CD14-positive monocyte (primary cell): ENCODE data around the gene TOR1AIP2. TPM values are rescaled to one million over a fixed set of nuclear protein-coding genes. Genes with fewer than 3 reads are reported as not detected.

Experiments
- DNase-seq, 3 donors: peaks; one replicate each; pipeline ENCODE4 v3.0.0-alpha.2; 2011 to 2022
- H2AFZ ChIP-seq: 2 replicates; pipeline ENCODE4 v1.6.0; 2012; ENCODE audit warnings: mild to moderate bottlenecking, low read depth, low read length, inconsistent platforms; ENCODE audit not compliant: insufficient read depth, poor library complexity, severe bottlenecking
- H3K27ac ChIP-seq, 2 donors: 1 replicate in 1 of 2; 2 replicates in 1 of 2; pipeline ENCODE4 v1.5.1; 2012 to 2013; ENCODE audit warnings: low read length in 2 of 2, control low read depth in 1 of 2, inconsistent platforms in 1 of 2, low read depth in 1 of 2, mild to moderate bottlenecking in 1 of 2
- H3K27me3 ChIP-seq, 2 donors: one replicate each; pipeline versions ENCODE4 v1.6.0 to v1.6.1; 2011 to 2013; ENCODE audit warnings: low read length in 2 of 2; ENCODE audit not compliant: control insufficient read depth in 2 of 2, insufficient read depth in 2 of 2
- H3K36me3 ChIP-seq, 2 donors: replicated peaks in 1 of 2; 1 replicate in 1 of 2; 2 replicates in 1 of 2; pipeline versions ENCODE4 v1.5.1 to v1.6.1; 2012 to 2013; ENCODE audit warnings: low read length in 2 of 2, control low read depth in 1 of 2, inconsistent platforms in 1 of 2, mild to moderate bottlenecking in 1 of 2; ENCODE audit not compliant: insufficient read depth in 2 of 2, control insufficient read depth in 1 of 2
- H3K4me1 ChIP-seq, 2 donors: 1 replicate in 1 of 2; 2 replicates in 1 of 2; pipeline versions ENCODE4 v1.5.1 to v1.6.1; 2012 to 2013; ENCODE audit warnings: low read length in 2 of 2, control low read depth in 1 of 2, inconsistent platforms in 1 of 2, mild to moderate bottlenecking in 1 of 2, moderate library complexity in 1 of 2; ENCODE audit not compliant: insufficient read depth in 2 of 2, control insufficient read depth in 1 of 2
- H3K4me2 ChIP-seq: replicated peaks from 2 replicates; pipeline ENCODE3; 2012; ENCODE audit warnings: low read length, moderate library complexity, mild to moderate bottlenecking; ENCODE audit not compliant: poor library complexity, severe bottlenecking; ENCODE audit errors: extremely low read depth
- H3K4me3 ChIP-seq, 3 experiments: fragments of 200-600 bp in 1 of 3; sonication (generic) in 1 of 3; replicated peaks in 1 of 3; 1 replicate in 2 of 3; 2 replicates in 1 of 3; pipeline ENCODE4 v1.5.1; 2011 to 2013; ENCODE audit warnings: low read length in 3 of 3, mild to moderate bottlenecking in 3 of 3, control low read depth in 2 of 3, low read depth in 2 of 3, inconsistent platforms in 1 of 3, moderate library complexity in 1 of 3
- H3K79me2 ChIP-seq: 2 replicates; pipeline ENCODE4 v1.6.0; 2012; ENCODE audit warnings: mild to moderate bottlenecking, control low read depth, inconsistent platforms, low read length, moderate library complexity; ENCODE audit not compliant: insufficient read depth
- H3K9ac ChIP-seq: 2 replicates; pipeline ENCODE4 v1.6.0; 2017; ENCODE audit warnings: low read length, mild to moderate bottlenecking; ENCODE audit not compliant: insufficient read depth, poor library complexity, severe bottlenecking
- H3K9me3 ChIP-seq, 2 donors: replicated peaks in 1 of 2; 1 replicate in 1 of 2; 2 replicates in 1 of 2; pipeline versions ENCODE4 v1.5.1 to v1.6.1; 2012 to 2013; ENCODE audit warnings: low read length in 2 of 2, control low read depth in 1 of 2; ENCODE audit not compliant: control insufficient read depth in 1 of 2, insufficient read depth in 1 of 2
- H4K20me1 ChIP-seq: 2 replicates; pipeline ENCODE4 v1.6.0; 2012; ENCODE audit warnings: mild to moderate bottlenecking, low read length, control low read depth, moderate library complexity; ENCODE audit not compliant: insufficient read depth
- H3K27ac Mint-ChIP-seq, 7 donors: one replicate each; pipeline ENCODE4 v1.8.0; 2020; ENCODE audit warnings: mild to moderate bottlenecking in 7 of 7, mixed read lengths in 7 of 7, moderate library complexity in 6 of 7, inconsistent platforms in 2 of 7
- H3K27me3 Mint-ChIP-seq, 3 donors: one replicate each; pipeline ENCODE4 v1.8.0; 2021 to 2022; ENCODE audit warnings: low read depth in 3 of 3, mild to moderate bottlenecking in 3 of 3, mixed read lengths in 3 of 3, moderate library complexity in 3 of 3, inconsistent platforms in 1 of 3
- H3K36me3 Mint-ChIP-seq, 2 donors: one replicate each; pipeline ENCODE4 v1.8.0; 2020; ENCODE audit warnings: mixed read lengths in 2 of 2, inconsistent platforms in 1 of 2, mild to moderate bottlenecking in 1 of 2
- H3K4me1 Mint-ChIP-seq: one replicate; pipeline ENCODE4 v1.8.0; 2020; ENCODE audit warnings: mild to moderate bottlenecking, mixed read lengths
- H3K4me3 Mint-ChIP-seq, 2 donors: one replicate each; pipeline ENCODE4 v1.8.0; 2020; ENCODE audit warnings: mild to moderate bottlenecking in 2 of 2, mixed read lengths in 2 of 2, moderate library complexity in 1 of 2
- H3K9me3 Mint-ChIP-seq, 7 donors: one replicate each; pipeline ENCODE4 v1.8.0; 2020 to 2022; ENCODE audit warnings: mixed read lengths in 7 of 7, mild to moderate bottlenecking in 6 of 7, moderate library complexity in 6 of 7, inconsistent platforms in 2 of 7
- WGBS: methylation state at CpG from one replicate; pipeline ENCODE4 v1.1.5; 2013; ENCODE audit warnings: missing lambda C conversion rate; ENCODE audit not compliant: insufficient coverage; 5-methylcytosine and 5-hydroxymethylcytosine counted together
- intact Hi-C, 2 donors: fragments of 100-400 bp; cut with micrococcal nuclease; formaldehyde crosslinking; loops; one replicate each; pipeline versions ENCODE4 v1.15.0 to v1.15.1; 2023
- polyA plus RNA-seq, 3 donors: library from polyadenylated mRNA; depleted of rRNA in 1 of 3; unstranded in 2 of 3; stranded (reverse) in 1 of 3; fragments of 300-500 nt in 2 of 3; fragments of >200 nt in 1 of 3; fragmentation: Illumina TruSeq in 2 of 3; gene quantifications; 1 replicate in 2 of 3; 2 replicates in 1 of 3; pipeline ENCODE4 v1.2.3, GENCODE V29; 2012 to 2021
- TF ChIP-seq, protein P1 (sequence below): fragments of 200-600 bp; IDR thresholded peaks from one replicate; pipeline ENCODE4 v1.8.0; 2022; ENCODE audit warnings: antibody characterized with exemption, mild to moderate bottlenecking

Gene TOR1AIP2
- polyA plus RNA-seq, 3 donors, result 9.9 to 21.5 (median 20.5) TPM

DNA sequence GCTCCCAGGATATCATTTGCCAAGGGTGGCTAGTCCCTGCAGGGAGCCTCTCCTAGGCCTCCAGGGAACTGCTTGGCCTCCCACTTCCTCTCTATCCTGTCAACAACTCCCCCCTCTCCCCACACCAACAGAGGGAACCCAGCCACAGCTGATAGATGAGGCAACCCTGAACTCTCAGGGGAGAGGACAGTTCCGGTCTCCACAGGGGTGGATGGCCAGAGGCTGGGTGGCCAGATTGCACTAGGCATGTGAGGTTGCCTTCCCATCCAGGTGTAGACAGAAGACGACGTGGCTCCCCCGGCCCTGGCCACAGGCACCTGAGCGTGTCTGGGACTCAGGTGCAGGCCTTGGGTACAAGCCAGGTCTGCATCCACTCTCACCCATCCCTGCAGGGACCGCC lies 53.3 kb downstream of the TOR1AIP2 start:
- no peak overlapping the region for H3K27ac ChIP-seq

GRCh38 chr1:179823693-179824092 lies 53.9 kb downstream of the TOR1AIP2 start:
- Histone ChIP-seq H3K9me3 (no peaks in the 10 kb centered on the region), H3K4me1 (peaks cover 5 to 8% of the 10 kb centered on the region in 2 donors), H2AFZ (no peak overlapping the region), H3K4me2 (no peak overlapping the region), H3K79me2 (no peaks in the 10 kb centered on the region), H3K27me3 (no peaks in the 10 kb centered on the region), H3K4me3 (no peak overlapping the region), H4K20me1 (no peaks in the 10 kb centered on the region), H3K9ac (no peak overlapping the region), H3K36me3 (no peaks in the 10 kb centered on the region), H3K27ac (no peak overlapping the region)
- H3K27me3 Mint-ChIP-seq, result peaks cover 1 to 3% (median 3%) of the 10 kb centered on the region in 3 donors
- no peak overlapping the region for H3K4me3 Mint-ChIP-seq
- TF ChIP-seq, protein P1, sequence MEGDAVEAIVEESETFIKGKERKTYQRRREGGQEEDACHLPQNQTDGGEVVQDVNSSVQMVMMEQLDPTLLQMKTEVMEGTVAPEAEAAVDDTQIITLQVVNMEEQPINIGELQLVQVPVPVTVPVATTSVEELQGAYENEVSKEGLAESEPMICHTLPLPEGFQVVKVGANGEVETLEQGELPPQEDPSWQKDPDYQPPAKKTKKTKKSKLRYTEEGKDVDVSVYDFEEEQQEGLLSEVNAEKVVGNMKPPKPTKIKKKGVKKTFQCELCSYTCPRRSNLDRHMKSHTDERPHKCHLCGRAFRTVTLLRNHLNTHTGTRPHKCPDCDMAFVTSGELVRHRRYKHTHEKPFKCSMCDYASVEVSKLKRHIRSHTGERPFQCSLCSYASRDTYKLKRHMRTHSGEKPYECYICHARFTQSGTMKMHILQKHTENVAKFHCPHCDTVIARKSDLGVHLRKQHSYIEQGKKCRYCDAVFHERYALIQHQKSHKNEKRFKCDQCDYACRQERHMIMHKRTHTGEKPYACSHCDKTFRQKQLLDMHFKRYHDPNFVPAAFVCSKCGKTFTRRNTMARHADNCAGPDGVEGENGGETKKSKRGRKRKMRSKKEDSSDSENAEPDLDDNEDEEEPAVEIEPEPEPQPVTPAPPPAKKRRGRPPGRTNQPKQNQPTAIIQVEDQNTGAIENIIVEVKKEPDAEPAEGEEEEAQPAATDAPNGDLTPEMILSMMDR, result no peak
- intact Hi-C loops, result no loop called here
- WGBS, result 97% methylated on average over 4 of the region's 4 CpGs
- peaks cover 27% of the 10 kb centered on the region for H3K4me1 Mint-ChIP-seq
- DNase-seq, result no peak
- H3K27ac Mint-ChIP-seq, result no peak overlapping the region
- H3K9me3 Mint-ChIP-seq, result no peaks in the 10 kb centered on the region
- no peaks in the 10 kb centered on the region for H3K36me3 Mint-ChIP-seq

More for the DNA sequence above, 53.3 kb downstream of the TOR1AIP2 start:
- Histone ChIP-seq H3K79me2 (no peaks in the 10 kb centered on the region), H3K27me3 (no peaks in the 10 kb centered on the region), H3K4me2 (no peak overlapping the region), H2AFZ (no peak overlapping the region), H3K9ac (no peak overlapping the region), H3K4me1 (peaks cover 5 to 8% of the 10 kb centered on the region in 2 donors), H4K20me1 (no peaks in the 10 kb centered on the region), H3K9me3 (no peaks in the 10 kb centered on the region), H3K4me3 (no peak overlapping the region), H3K36me3 (no peaks in the 10 kb centered on the region)
- no peak for DNase-seq
- Mint-ChIP-seq H3K4me3 (no peak overlapping the region), H3K9me3 (no peaks in the 10 kb centered on the region), H3K36me3 (no peaks in the 10 kb centered on the region), H3K27ac (no peak overlapping the region), H3K4me1 (peaks cover 27% of the 10 kb centered on the region), H3K27me3 (peaks cover 0 to 1% (median 0%) of the 10 kb centered on the region in 3 donors)
- WGBS, result 76% methylated on average over 5 of the region's 6 CpGs
- intact Hi-C loops, result no loop called here
- TF ChIP-seq, protein P1, result no peak
